Panc1 (cell line): ENCODE data around the gene FHOD1. TPM values are rescaled to one million over a fixed set of nuclear protein-coding genes. Genes with fewer than 3 reads are reported as not detected.

Source experiments
- ATAC-seq: fragments of 200-7000 bp; cut with Tn5 transposase; 2 replicates; pipeline ENCODE4 v1.9.1; 2020; ENCODE audit warnings: mild to moderate bottlenecking, moderate library complexity
- BruUV-seq: library from RNA; stranded (reverse); fragments of 400-500 nt; replicated peaks from 2 replicates; lab custom pipeline; 2021; lab: Mats Ljungman, UMichigan
- CTCF ChIA-PET: fragments of 300-600 bp; sonication (Branson Sonifier 250); formaldehyde crosslinking; loops from one replicate; lab custom pipeline; 2022; ENCODE audit warnings: antibody characterized with exemption; lab: Charles Lee
- POLR2A ChIA-PET: fragments of 300-600 bp; sonication (Branson Sonifier 250); formaldehyde crosslinking; loops from one replicate; lab custom pipeline; 2022; ENCODE audit warnings: antibody characterized with exemption; lab: Charles Lee
- DNase-seq: peaks from one replicate; pipeline ENCODE4 v3.0.0-alpha.2; 2010; ENCODE audit warnings: low read depth, low spot score
- H3K27ac ChIP-seq: 2 replicates; pipeline ENCODE4 v1.5.1; 2011; ENCODE audit warnings: mild to moderate bottlenecking, low read length, inconsistent platforms
- H3K27me3 ChIP-seq: fragments of 200-500 bp; sonication (Bioruptor generic); 2 replicates; pipeline ENCODE4 v1.6.0; 2014; ENCODE audit warnings: low read length, inconsistent platforms; ENCODE audit not compliant: control insufficient read depth, insufficient read depth
- H3K36me3 ChIP-seq: fragments of 200-500 bp; sonication (Bioruptor generic); 2 replicates; pipeline ENCODE4 v1.5.1; 2014; ENCODE audit warnings: inconsistent platforms, mild to moderate bottlenecking, low read length, moderate library complexity; ENCODE audit not compliant: control insufficient read depth, insufficient read depth
- H3K4me1 ChIP-seq: 2 replicates; pipeline ENCODE4 v1.5.1; 2011; ENCODE audit warnings: inconsistent platforms, mild to moderate bottlenecking, low read length, moderate library complexity; ENCODE audit not compliant: control insufficient read depth, insufficient read depth
- H3K4me3 ChIP-seq, 2 experiments: 2 replicates each; pipeline ENCODE4 v1.5.1; 2011 to 2012; ENCODE audit warnings: low read depth in 2 of 2, low read length in 2 of 2, mild to moderate bottlenecking in 2 of 2, inconsistent platforms in 1 of 2, moderate library complexity in 1 of 2
- H3K9me3 ChIP-seq: fragments of 200-500 bp; sonication (Bioruptor generic); 2 replicates; pipeline ENCODE4 v1.5.1; 2014; ENCODE audit warnings: low read depth, mild to moderate bottlenecking, inconsistent platforms, low read length, moderate library complexity; ENCODE audit not compliant: control insufficient read depth, insufficient read depth
- CTCF ChIP-seq: fragments of 450-650 bp; IDR thresholded peaks from 2 replicates; pipeline ENCODE4 v1.5.1; 2017; ENCODE audit warnings: mild to moderate bottlenecking
- POLR2AphosphoS5 ChIP-seq: IDR thresholded peaks from 2 replicates; pipeline ENCODE4 v1.6.1; 2012; ENCODE audit warnings: mild to moderate bottlenecking, low read depth, low read length, moderate library complexity
- REST ChIP-seq, 2 experiments: IDR thresholded peaks; 2 replicates each; pipeline ENCODE4 v1.6.1; 2011 to 2012; ENCODE audit warnings: low read depth in 2 of 2, control low read depth in 1 of 2, low read length in 1 of 2, mild to moderate bottlenecking in 1 of 2, moderate library complexity in 1 of 2; ENCODE audit not compliant: insufficient read depth in 1 of 2
- SIN3A ChIP-seq: IDR thresholded peaks from 2 replicates; pipeline ENCODE4 v1.6.1; 2012; ENCODE audit warnings: low read depth, mild to moderate bottlenecking, low read length, moderate library complexity, borderline replicate concordance; ENCODE audit not compliant: insufficient read depth
- TCF7L2 ChIP-seq: IDR thresholded peaks from 2 replicates; pipeline ENCODE4 v1.6.1; 2011; ENCODE audit warnings: mild to moderate bottlenecking, low read depth, low read length, inconsistent platforms
- in situ Hi-C: cut with HindIII; loops from 2 replicates; pipeline ENCODE4 v1.10.0; 2016; ENCODE audit warnings: low sequenced_read_pairs, low pct_unique_long_range_greater_than_20kb
- intact Hi-C: fragments of 100-400 bp; cut with micrococcal nuclease; formaldehyde crosslinking; loops from one replicate; pipeline ENCODE4 v1.10.0; 2022; ENCODE audit not compliant: unreplicated experiment
- total RNA-seq: library from RNA; stranded (reverse); gene quantifications from one replicate; pipeline ENCODE4 v1.2.1, GENCODE V29; 2021; ENCODE audit not compliant: unreplicated experiment

The FHOD1 gene
- total RNA-seq, 1 experiment from 2014 or later, result 9.3 TPM

GRCh38 chr16:67188323-67188722 lies 59.0 kb downstream of the FHOD1 start:
- intact Hi-C loops, result loop anchor here (10.0 kb wide), 1 partner anchor 234 kb away; no protein-coding TSS in a partner anchor
- no TSS peak for BruUV-seq
- H3K27me3 ChIP-seq, result no peaks in the 10 kb centered on the region

GRCh38 chr16:67187175-67187890 lies 59.9 kb downstream of the FHOD1 start:
- POLR2A ChIA-PET, result no interaction called here
- Histone ChIP-seq H3K9me3 (no peaks in the 10 kb centered on the region), H3K36me3 (peaks cover 6% of the 10 kb centered on the region; the same call in 1 of the 2 replicates), H3K27me3 (no peaks in the 10 kb centered on the region), H3K4me3 (no peak overlapping the region), H3K4me1 (peaks cover 11% of the 10 kb centered on the region), H3K27ac (no peak overlapping the region)
- DNase-seq (no peak), ATAC-seq (no peak)
- BruUV-seq, result no TSS peak
- in situ Hi-C loops, result no loop called here
- intact Hi-C loops, result loop anchor here (10.0 kb wide), 1 partner anchor 233 kb away; no protein-coding TSS in a partner anchor
- CTCF ChIA-PET, result no interaction called here
- no peak for TF ChIP-seq TCF7L2
- no peak for TF ChIP-seq POLR2AphosphoS5
- TF ChIP-seq SIN3A, result no peak
- TF ChIP-seq CTCF, result no peak

More at GRCh38 chr16:67188323-67188722, 59.0 kb downstream of the FHOD1 start:
- TF ChIP-seq REST (IDR thresholded peaks at IDR 0.05; ENCODE audit: insufficient read depth in 1 of 2, low read depth in 2 of 2, low read length in 1 of 2), result no peak
- TF ChIP-seq TCF7L2, result no peak
- no peak for TF ChIP-seq POLR2AphosphoS5
- no peak for TF ChIP-seq CTCF
- TF ChIP-seq SIN3A, result no peak
- ChIA-PET CTCF (interaction anchor here (0.5 kb wide), 1 partner anchor 167 kb away, joined by 4 read pairs; no protein-coding TSS in a partner anchor), POLR2A (no interaction called here)
- Histone ChIP-seq H3K27ac (no peak overlapping the region), H3K4me1 (peaks cover 7% of the 10 kb centered on the region), H3K4me3 (no peak overlapping the region), H3K9me3 (no peaks in the 10 kb centered on the region), H3K36me3 (peaks cover 12% of the 10 kb centered on the region; the same call in 1 of the 2 replicates)
- no peak for ATAC-seq
- in situ Hi-C loops, result no loop called here
- no peak for DNase-seq
